B cell (primary cell): Measurements from ENCODE around the gene ISLR2.

Experiments used
- EZH2 ChIP-seq: IDR thresholded peaks from 2 replicates; pipeline ENCODE4 v1.6.1; 2012; ENCODE audit warnings: borderline replicate concordance, low read depth, mild to moderate bottlenecking, moderate library complexity, low read length; ENCODE audit not compliant: insufficient read depth, poor library complexity, severe bottlenecking
- TF ChIP-seq, protein P1 (sequence below): fragments of 200-600 bp; IDR thresholded peaks from one replicate; pipeline ENCODE4 v1.8.0; 2022; ENCODE audit warnings: antibody characterized with exemption, mild to moderate bottlenecking

DNA sequence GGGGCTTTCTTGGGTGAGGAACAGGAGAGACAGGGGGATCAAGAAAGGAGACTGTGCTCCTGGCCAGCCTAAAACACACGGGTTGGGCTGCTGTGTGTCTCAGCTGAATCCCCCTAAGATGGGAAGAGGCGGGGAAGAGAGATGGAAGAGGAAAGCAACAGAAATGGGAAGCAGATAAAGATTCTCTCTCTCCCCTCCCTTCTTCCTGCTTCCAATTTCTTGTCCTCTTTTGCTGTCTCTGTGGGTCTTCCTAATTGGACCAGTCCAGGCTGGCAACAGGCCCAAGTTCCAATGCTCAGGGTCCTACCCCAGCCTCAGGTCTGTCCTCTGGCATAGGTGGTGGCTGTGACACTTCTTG lies 7.1 kb downstream of the ISLR2 start:
- no peak for TF ChIP-seq EZH2
- TF ChIP-seq, protein P1, sequence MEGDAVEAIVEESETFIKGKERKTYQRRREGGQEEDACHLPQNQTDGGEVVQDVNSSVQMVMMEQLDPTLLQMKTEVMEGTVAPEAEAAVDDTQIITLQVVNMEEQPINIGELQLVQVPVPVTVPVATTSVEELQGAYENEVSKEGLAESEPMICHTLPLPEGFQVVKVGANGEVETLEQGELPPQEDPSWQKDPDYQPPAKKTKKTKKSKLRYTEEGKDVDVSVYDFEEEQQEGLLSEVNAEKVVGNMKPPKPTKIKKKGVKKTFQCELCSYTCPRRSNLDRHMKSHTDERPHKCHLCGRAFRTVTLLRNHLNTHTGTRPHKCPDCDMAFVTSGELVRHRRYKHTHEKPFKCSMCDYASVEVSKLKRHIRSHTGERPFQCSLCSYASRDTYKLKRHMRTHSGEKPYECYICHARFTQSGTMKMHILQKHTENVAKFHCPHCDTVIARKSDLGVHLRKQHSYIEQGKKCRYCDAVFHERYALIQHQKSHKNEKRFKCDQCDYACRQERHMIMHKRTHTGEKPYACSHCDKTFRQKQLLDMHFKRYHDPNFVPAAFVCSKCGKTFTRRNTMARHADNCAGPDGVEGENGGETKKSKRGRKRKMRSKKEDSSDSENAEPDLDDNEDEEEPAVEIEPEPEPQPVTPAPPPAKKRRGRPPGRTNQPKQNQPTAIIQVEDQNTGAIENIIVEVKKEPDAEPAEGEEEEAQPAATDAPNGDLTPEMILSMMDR, result no peak
